Left colon (tissue), 2 donors: Measurements from ENCODE around the gene ADAMTS12. TPM values are rescaled to one million over a fixed set of nuclear protein-coding genes. Genes with fewer than 3 reads are reported as not detected.

Experiments used
- ATAC-seq: fragments of 200-7000 bp; cut with Tn5 transposase; one replicate; pipeline ENCODE4 v1.9.1; 2020; ENCODE audit warnings: mild to moderate bottlenecking, moderate library complexity
- DNase-seq, 2 donors: peaks; one replicate each; pipeline ENCODE4 v3.0.0-alpha.2; 2020
- intact Hi-C, 2 donors: fragments of 100-400 bp; cut with DNase I in 1 of 2; cut with micrococcal nuclease in 1 of 2; formaldehyde crosslinking; loops; one replicate each; pipeline versions ENCODE4 v1.11.2 to v1.14.0; 2022; cut with DNase I, micrococcal nuclease
- total RNA-seq, 2 donors: library from RNA; stranded (reverse); fragmentation: NEBNext Ultra II Directional; extraction: Animal tissue kit (Norgen Biotek cat#: 25700); gene quantifications; one replicate each; pipeline ENCODE4 v1.2.1, GENCODE V29; 2021
- donor health status: DM: no; HTN: no; CAD: no.
- donor health status: DM: yes; HTN: yes; CAD: no.

Gene ADAMTS12
- total RNA-seq, 2 donors from 2014 or later = 0.21 to 1.2 TPM

GRCh38 chr5:33690374-33691135 is 201.2 kb downstream of the ADAMTS12 start:
- intact Hi-C loops = no loop called here
- DNase-seq (no peak), ATAC-seq (no peak)

GRCh38 chr5:33688526-33688925 is 203.3 kb downstream of the ADAMTS12 start:
- DNase-seq (no peak), ATAC-seq (no peak)
- intact Hi-C loops = no loop called here

GRCh38 chr5:33688066-33688465 is 203.7 kb downstream of the ADAMTS12 start:
- intact Hi-C loops = no loop called here
- DNase-seq (no peak), ATAC-seq (no peak)

GRCh38 chr5:33685873-33686755 is 205.7 kb downstream of the ADAMTS12 start:
- ATAC-seq (no peak), DNase-seq (no peak)
- intact Hi-C loops = no loop called here

GRCh38 chr5:33684496-33685159 is 207.2 kb downstream of the ADAMTS12 start:
- DNase-seq = no peak
- ATAC-seq = no peak
- intact Hi-C loops = no loop called here

- no peak for DNase-seq
- intact Hi-C loops = no loop called here
- no peak for ATAC-seq
Measured at GRCh38 chr5:33679791-33680190, 212.0 kb downstream of the ADAMTS12 start.

GRCh38 chr5:33675958-33676464 is 215.8 kb downstream of the ADAMTS12 start:
- ATAC-seq (no peak), DNase-seq (no peak)
- intact Hi-C loops = no loop called here

GRCh38 chr5:33671700-33672291 is 220.0 kb downstream of the ADAMTS12 start:
- intact Hi-C loops = no loop called here
- no peak for DNase-seq
- no peak for ATAC-seq

- intact Hi-C loops = no loop called here
- no peak for ATAC-seq
- no peak for DNase-seq
Measured at GRCh38 chr5:33662722-33663427, 228.9 kb downstream of the ADAMTS12 start.

GRCh38 chr5:33659526-33660169 is 232.1 kb downstream of the ADAMTS12 start:
- intact Hi-C loops = no loop called here
- ATAC-seq = no peak
- no peak for DNase-seq

- ATAC-seq (no peak), DNase-seq (no peak)
- intact Hi-C loops = no loop called here
Measured at GRCh38 chr5:33657804-33658440, 233.9 kb downstream of the ADAMTS12 start.

GRCh38 chr5:33657176-33657575 is 234.6 kb downstream of the ADAMTS12 start:
- ATAC-seq (no peak), DNase-seq (no peak)
- intact Hi-C loops = no loop called here

- intact Hi-C loops = no loop called here
- no peak for ATAC-seq
- no peak for DNase-seq
Measured at GRCh38 chr5:33650911-33651310, 240.9 kb downstream of the ADAMTS12 start.

- intact Hi-C loops = no loop called here
Measured at GRCh38 chr5:33649549-33650482, 242.0 kb downstream of the ADAMTS12 start.

GRCh38 chr5:33641744-33642505 is 249.9 kb downstream of the ADAMTS12 start:
- DNase-seq (no peak), ATAC-seq (no peak)
- intact Hi-C loops = no loop called here

More at GRCh38 chr5:33649549-33650482, 242.0 kb downstream of the ADAMTS12 start:
- ATAC-seq (no peak), DNase-seq (no peak)

- ATAC-seq (no peak), DNase-seq (no peak)
- intact Hi-C loops = no loop called here
Measured at GRCh38 chr5:33639474-33639873, 252.3 kb downstream of the ADAMTS12 start.
